ENCODE measurements around the gene AP1M2.
A peak's percentile ranks its signal among the peaks of the same experiment; 100 is the strongest.
"Not testable (repeated sequence)": the region's sequence is repeated elsewhere in the genome, so short reads cannot be mapped to it uniquely, and the experiment has no call there.

The AP1M2 gene

GRCh38 chr19:10583036-10583776 lies 3.9 kb downstream of the AP1M2 start:
- TF ChIP-seq, protein P1, sequence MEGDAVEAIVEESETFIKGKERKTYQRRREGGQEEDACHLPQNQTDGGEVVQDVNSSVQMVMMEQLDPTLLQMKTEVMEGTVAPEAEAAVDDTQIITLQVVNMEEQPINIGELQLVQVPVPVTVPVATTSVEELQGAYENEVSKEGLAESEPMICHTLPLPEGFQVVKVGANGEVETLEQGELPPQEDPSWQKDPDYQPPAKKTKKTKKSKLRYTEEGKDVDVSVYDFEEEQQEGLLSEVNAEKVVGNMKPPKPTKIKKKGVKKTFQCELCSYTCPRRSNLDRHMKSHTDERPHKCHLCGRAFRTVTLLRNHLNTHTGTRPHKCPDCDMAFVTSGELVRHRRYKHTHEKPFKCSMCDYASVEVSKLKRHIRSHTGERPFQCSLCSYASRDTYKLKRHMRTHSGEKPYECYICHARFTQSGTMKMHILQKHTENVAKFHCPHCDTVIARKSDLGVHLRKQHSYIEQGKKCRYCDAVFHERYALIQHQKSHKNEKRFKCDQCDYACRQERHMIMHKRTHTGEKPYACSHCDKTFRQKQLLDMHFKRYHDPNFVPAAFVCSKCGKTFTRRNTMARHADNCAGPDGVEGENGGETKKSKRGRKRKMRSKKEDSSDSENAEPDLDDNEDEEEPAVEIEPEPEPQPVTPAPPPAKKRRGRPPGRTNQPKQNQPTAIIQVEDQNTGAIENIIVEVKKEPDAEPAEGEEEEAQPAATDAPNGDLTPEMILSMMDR (IDR thresholded peaks at IDR 0.05), result no peak
- DNase-seq (ENCODE audit: low spot score), result no peak
- H3K27ac ChIP-seq, result no peak overlapping the region
- no peak overlapping the region for H3K4me3 ChIP-seq

DNA sequence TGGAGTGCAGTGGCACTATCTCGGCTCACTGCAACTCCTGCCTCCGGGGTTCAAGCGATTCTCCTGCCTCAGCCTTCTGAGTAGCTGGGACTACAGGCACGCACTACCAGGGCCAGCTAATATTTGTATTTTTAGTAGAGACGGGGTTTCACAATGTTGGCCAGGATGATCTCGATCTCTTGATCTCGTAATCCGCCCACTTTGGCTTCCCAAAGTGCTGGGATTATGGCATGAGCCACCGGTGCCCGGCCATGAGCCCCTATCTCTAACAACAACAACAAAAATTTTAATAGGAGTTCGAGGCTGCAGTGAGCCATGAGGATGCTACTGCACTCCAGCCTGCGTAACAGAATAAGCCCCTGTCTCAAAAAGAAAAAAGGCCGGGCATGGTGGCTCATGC lies 5.0 kb downstream of the AP1M2 start:
- TF ChIP-seq, protein P1 (IDR thresholded peaks at IDR 0.05), result no peak
- no peak overlapping the region for H3K4me3 ChIP-seq
- H3K27ac ChIP-seq, result no peak overlapping the region
- DNase-seq (ENCODE audit: low spot score), result no peak

DNA sequence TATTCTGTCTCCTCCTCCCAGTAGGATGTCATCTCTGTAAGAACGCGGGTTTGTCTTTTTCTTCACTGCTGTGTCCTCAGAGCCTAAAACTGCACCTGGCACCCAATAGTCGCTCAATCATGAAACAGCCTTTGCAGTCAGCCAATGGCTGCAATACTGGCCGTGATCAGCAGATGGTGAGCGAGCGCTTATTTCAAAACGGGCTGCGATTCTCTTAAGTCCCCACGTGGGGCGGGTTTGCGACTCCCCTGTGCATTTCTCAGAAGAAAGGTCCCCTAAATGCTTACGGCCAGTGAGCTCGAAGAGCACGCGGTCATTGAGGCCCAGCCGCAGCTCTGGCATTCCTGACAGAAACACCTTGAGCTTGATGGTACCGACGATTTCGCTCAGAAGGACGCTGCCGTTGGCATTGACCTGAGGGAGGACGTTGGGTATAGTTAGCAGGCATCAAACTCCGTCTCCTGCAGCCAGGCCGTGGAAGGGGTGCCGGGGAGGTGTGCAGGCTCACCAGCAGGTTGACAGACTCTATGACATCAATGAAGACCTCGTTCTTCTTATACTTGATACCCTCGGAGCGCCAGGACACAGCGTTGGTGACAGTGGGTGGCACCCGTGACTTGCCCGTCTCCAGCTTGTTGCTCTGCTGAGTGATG lies 6.0 kb downstream of the AP1M2 start:
- Histone ChIP-seq H3K4me3 (peak overlapping the region; percentile 37), H3K27ac (no peak overlapping the region)
- DNase-seq (ENCODE audit: low spot score), result peak; percentile 89
- TF ChIP-seq, protein P1 (IDR thresholded peaks at IDR 0.05), result peak; percentile 93

DNA sequence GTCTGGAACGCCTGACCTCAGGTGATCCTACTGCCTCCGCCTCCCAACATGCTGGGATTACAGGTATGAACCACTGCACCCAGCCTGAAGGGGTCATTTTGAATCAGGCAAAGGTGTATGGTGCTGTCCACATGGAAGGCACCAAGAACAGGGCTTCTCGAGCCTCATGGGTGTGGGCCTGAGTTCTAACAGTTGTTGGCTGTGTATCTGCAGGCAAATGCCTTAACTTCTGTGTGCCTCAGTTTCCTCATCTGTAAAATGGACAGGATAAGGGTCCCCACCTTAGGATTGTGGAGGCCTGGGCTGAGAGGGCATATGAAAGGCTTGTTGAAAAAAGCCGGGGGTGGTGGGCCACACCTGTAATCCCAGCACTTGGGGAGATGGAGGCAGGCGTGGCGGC lies 9.2 kb downstream of the AP1M2 start:
- Histone ChIP-seq H3K27ac (no peak overlapping the region), H3K4me3 (no peak overlapping the region)
- TF ChIP-seq, protein P1 (IDR thresholded peaks at IDR 0.05), result no peak
- no peak for DNase-seq (ENCODE audit: low spot score)

DNA sequence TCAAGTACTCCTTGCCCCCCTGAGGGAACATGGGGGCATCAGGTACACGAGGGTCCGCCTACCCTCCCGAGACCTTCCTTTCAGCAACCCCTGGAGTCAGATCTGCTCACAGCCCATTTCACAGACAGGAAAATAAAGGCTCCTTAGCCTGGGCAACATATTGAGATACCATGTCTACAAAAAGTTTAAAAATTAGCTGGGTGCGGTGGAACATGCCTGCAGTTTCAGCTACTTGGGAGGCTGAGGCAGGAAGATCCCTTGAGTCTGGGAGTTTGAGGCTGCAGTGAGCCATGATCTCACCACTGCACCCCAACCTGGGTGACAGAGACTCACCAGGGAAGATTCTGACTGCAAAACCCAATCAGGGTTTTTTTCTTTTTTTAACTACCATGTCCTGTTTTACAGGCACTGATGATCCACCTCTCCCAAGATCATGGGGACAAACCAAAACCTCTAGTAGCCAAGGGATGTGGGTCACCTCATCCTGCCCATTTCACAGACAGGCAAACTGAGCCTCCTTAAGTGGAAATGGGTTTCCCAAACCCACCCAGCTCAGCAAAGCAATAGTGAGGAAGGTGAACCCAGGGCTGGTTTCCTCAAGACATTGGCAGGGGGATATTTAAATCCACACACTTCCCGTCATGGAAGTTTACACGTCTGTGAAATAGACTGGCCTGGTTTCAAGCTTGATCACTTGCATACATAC lies 11.9 kb downstream of the AP1M2 start:
- Histone ChIP-seq H3K4me3 (no peak overlapping the region), H3K27ac (no peak overlapping the region)
- TF ChIP-seq, protein P1 (IDR thresholded peaks at IDR 0.05), result no peak
- DNase-seq (ENCODE audit: low spot score), result no peak

DNA sequence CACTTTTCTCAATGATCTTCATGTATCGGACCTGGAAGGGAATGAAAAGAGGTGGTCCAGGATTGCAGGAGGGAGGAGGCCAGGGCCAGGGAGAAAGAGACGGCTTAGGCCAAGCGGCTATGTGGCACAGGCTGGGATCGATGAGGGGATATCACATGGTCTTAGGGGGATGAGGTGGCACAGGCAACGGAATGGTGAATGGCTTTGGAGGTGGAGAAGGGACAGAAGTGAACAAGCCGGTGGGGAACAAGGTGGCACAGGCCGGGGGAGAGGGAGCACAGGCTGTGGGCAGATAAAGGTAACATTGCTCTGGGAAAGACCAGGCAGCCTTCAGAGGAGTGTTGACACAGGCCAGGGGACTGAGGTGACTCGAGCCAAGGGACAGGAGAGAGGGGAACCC lies 12.7 kb downstream of the AP1M2 start:
- TF ChIP-seq, protein P1 (IDR thresholded peaks at IDR 0.05), result no peak
- no peak overlapping the region for H3K4me3 ChIP-seq
- DNase-seq (ENCODE audit: low spot score), result no peak
- H3K27ac ChIP-seq, result no peak overlapping the region

GRCh38 chr19:10573793-10574192 lies 13.3 kb downstream of the AP1M2 start:
- not testable (repeated sequence) for DNase-seq (ENCODE audit: low spot score); H3K4me3 ChIP-seq; H3K27ac ChIP-seq

Data from coronary artery (tissue), 2 donors.